MM.1S (cell line): ENCODE measurements around the gene GRID2IP.

Source experiments
- CTCF ChIP-seq: fragments of 300-600 bp; sonication (generic); IDR thresholded peaks from 2 replicates; pipeline ENCODE4 v1.5.1; 2016; ENCODE audit warnings: antibody characterized with exemption, low read length, mixed read lengths
- EZH2phosphoT487 ChIP-seq: fragments of 300-600 bp; sonication (generic); IDR thresholded peaks from 2 replicates; pipeline ENCODE4 v1.6.1; 2018; ENCODE audit warnings: antibody characterized with exemption, low read length

GRCh38 chr7:6551016-6551511 is at the start of gene GRID2IP:
- TF ChIP-seq CTCF (no peak), EZH2phosphoT487 (no peak)
